Suppressor macrophage (primary cell): Measurements from ENCODE around the gene ASTL.
"Not testable (repeated sequence)": the region's sequence is repeated elsewhere in the genome, so short reads cannot be mapped to it uniquely, and the experiment has no call there.

Experiments
- DNase-seq, 4 experiments: peaks; one replicate each; pipeline ENCODE4 v3.0.0-alpha.2; 2020 to 2022

Gene ASTL

DNA sequence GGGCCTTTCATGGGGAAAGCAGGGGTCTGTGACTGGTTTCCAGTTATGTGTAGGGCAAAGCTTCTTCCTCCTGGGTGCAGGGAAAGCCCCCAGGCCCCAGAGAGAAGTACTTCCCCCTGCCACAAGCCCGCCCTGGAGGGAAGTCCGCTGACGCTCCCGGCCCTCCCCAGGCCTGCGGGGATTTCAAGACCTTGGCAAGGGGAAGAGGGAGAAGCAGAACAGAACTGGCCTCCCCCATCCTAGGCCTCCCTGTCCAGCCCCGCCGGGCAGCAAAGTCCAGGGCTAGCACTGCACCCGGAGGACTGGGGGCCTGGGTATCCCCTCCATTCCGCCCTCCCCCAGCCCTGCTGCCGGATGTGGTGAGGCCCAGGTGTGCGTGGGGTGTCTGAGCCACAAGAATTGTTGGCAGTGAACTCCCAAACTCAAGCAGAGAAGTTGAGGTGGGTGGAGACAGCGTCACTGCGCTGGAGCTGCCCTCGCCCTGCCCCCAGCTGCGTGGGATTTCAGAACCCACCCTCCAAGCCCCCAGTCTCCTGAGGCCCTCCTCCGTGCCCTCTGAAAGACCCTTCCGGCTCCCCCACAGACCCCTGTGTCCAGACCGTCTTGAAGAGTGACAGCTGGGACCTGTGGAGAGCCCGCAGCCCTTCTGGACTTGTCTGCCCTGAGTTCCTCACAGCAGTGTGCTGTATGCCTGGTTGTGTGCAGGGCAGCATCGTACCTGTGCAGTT is 8.0 kb upstream of the ASTL start:
- peak; percentile 93 to 98 (median 97) for DNase-seq

DNA sequence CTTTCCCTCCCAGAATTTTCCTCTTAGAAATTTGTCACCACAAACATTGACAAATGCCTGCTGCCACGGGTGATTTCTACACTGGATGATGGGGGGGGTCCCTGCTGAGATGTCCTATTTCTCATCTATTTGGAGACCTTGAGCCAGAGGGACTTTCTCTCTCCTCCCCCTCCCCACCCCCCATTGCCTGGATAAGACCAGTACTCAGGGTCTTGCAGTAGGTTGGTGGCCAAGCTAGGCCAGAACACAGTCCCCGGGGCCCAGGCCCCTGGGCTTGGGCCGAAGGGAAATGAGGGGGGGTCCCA is 7.5 kb upstream of the ASTL start:
- peak in 1 of 4 experiments; percentile 55 for DNase-seq

DNA sequence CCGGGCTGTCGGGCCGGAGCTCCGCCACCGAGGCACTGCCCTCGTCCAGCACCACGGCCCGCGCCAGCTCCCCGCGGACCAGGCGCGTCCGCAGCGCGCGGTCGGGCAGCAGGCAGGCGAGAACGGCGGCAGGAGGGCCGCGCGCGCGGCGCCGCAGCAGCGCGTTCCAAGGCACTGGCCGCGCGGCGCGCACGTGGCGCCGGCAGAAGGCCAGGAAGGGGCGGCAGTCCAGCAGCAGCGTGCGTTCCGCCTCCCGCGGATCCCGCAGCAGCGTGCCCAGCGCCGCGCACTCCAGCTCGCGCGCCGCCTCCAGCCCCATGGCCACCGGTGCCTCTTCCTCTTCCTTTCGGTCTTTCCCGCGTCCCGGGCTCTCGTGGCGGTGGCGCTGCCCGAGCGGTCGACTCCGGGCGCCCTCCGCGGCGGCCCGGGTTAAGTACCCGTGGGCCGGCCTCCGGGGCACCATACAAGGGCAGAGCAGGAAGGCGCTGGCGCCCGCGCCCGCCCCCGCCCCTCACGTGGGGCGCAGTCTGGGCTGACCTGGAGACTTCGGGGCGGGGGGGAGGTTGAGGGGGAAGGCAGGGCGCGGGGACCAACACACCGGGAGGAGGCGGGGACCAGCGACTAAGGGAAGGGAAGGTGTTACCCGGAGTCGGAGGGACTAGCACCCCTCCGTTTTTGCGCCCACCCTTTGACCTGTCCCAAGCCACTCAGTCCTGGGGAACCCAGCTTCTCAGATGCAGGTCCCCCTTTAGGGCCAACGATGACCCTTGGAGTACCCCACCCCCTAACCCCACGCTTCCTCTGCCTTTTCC is 6.9 kb upstream of the ASTL start, which contains the start of gene DUSP2:
Gene DUSP2, minus strand, starts transcription at position 405 of the 812 bp plus-strand sequence. Its CDS starts 86 bp downstream, at position 319.
- DNase-seq: peak; percentile 93 to 97 (median 96)

DNA sequence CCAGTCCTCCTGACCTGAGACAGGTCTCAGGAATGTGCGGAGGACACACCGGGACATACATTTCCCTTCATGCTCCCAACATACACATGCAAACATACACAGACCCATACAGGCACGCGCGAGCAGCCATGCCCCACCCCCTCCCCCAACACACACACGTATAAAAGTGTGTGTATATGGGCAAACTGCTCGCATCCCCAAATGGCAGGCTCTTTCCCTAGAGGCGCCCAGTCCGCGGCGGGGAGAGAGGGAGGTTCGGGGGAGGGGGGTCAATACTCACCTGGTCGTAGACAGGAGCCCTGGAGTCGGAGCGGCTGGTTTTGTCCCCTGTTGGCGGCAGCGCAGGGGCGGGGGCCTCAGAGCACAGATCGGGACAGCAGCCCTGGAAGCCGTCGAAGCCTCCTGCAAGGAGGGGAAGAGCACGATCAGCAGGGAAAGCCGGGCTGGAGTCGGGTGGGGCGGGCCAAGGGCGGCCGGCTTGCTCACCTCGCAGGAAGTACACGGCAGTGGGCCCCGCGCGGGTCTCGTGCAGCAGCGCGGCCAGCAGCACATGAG is 6.3 kb upstream of the ASTL start:
- DNase-seq: no peak

DNA sequence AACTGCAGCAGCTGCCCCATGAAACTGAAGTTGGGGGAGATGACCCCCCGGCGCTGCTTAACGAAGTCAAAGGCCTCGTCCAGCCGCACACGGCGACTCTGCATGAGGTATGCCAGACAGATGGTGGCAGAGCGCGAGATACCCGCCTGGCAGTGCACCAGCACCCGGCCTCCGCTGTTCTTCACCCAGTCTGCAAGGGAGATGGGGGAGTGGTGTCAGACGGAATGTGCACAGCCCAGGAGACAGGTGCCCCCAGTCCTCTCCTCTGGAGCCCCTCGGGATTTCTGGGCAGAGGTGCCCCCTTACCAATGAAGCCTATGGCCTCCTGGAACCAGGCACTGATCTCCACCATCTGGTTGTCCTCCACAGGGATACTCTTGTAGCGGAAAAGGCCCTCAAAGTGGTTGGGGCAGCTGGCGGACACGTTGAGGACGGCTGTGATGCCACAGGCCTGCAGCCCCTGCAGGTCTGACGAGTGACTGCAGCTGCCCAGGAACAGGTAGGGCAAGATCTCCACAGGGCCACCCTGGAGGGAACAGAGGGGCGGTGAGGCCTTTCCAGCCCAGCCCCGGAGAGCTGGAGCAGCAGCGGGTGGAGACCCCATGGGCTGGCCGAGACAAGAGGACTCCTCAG is 5.7 kb upstream of the ASTL start:
- no peak for DNase-seq

DNA sequence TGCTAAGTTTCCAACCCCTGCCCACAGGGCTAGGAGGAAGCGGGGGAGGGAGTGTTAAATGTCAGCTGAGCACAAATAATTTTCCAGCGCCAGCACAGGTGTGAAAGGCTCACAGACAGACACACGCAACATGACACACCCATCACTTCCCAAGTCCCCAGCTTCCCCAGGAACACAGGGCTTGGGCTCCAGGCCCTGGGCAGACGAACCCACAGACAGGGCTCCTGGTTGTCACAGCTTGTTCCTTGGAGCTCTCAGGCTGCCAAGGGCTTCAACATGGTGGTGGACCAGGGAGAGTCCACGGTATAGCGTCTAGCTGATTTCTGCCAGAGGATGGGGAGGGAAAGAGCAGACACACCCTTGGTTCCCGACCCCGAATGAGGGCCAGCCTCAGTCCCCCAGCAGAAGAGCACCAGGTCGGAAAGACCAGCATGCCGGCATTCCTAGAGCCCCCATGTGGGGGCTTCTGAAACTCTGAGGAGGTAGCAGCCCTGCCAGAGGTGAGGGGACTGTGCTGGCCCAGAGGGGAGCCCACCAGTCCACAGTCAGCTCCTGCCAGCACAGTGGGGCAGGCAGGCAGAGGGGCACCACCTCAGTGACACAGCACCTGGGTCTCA is 5.0 kb upstream of the ASTL start:
- no peak for DNase-seq

DNA sequence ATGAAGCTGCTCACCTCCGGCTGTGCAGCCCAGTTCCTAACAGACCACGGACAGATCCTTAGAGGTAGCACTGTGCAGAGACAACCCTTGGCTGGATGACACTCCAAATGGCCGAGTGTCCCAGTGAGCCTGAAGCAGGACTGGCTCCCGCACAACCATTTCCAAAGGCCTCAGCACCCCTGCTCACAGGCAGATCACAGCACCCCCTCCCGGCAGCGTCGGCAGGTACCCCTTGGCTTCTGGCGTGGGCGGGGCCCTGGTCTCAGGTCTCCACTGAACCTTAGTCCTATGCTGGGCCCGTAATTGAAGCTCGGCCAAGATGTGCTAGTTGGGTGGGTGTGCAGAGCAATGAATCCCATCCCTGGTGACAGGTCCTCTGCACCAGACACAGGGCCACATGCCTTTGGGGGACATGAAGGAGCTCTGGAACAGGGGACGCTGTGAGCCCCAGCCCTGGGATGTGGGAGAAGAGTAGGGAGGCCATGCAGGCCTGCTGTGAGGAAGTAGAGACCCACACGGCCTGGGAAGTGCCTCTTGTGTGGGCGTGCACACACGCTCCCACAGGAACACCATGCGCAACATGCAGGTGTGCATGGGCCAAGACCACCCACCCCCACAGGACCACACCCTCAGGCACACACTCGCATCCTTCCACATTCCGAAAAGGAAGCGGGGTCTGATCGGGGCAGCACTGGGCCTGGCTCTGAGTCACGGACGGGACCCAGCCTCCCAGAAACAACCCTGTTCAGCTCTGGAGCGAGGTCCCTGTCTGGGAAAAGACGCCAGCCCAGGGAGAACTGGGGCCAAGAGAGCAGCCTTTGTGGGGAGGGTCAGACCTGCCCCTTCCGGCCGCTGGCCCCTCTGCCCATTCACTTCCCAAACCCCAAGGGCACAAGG is 4.2 kb upstream of the ASTL start:
- DNase-seq: peak in 2 of 4 experiments; percentile 43 to 50

DNA sequence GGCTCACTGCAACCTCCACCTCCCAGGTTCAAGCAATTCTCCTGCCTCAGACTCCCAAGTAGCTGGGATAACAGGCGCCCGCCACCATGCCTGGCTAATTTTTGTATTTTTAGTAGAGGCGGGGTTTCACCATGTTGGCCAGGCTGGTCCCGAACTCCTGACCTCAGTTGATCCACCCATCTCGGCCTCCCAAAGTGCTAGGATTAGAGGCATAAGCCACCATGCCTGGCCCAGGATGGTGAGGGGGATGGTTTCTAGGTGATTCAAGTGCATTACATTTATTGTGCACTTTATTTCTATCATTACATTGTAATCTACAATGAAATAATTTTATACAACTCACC is 3.3 kb upstream of the ASTL start:
- DNase-seq: not testable (repeated sequence)

DNA sequence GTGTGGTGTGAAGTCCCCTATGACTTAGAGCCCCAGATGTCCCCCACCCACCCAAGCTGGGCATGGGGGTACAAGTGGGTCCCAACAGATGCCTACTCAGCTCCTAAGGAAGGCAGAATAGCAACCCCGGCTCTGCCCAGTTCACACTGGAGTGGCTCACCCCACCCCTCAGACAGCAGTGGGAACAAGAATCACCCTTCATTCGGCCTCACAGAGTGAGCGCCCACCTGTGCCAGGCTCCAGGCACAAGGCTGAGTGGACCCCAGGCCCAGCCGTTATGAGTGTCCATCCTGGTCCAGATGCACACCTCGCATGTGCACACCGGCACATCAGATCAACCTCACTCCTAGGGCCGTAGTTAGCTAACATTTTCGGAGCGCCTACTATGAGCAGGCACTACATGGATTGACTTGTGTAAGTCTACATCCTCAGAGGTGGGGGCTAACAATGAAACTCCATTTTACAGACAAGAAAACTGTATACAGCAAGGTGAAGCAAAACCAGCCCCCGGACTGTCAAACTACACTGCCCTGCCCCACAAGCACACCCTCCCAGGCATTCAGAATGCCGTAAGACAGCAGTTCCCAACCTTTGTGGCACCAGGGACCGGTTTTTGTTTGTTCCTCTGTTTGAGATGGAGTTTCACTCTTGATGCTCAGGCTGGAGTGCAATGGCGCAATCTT is 2.8 kb upstream of the ASTL start:
- DNase-seq: no peak

DNA sequence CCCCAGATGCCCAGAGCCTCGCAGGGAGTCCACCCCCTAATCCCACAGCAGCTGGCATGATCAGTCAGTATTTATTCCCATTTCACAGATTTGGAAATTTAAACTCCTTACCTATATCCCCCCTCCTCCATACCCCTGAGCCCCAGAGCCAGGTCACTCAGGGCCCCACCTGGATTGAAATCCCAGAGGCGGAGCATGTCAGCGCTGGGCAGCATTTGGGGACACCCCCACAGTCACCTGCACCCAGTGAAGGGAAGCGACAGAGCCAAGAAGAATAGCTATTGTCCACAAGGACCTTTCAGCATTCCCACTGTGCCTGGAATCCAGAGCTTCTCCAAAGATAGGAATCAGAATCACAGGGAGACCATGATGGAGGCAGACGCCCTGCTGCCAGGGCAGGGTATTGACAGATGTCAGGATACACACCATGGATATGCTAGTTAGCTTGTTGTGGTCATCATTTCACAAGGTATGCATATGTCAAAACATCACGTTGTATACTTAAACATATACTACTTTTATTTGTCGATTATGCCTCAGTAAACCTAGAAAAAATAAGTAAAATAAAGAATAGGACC is 968 bp upstream of the ASTL start:
- no peak for DNase-seq

DNA sequence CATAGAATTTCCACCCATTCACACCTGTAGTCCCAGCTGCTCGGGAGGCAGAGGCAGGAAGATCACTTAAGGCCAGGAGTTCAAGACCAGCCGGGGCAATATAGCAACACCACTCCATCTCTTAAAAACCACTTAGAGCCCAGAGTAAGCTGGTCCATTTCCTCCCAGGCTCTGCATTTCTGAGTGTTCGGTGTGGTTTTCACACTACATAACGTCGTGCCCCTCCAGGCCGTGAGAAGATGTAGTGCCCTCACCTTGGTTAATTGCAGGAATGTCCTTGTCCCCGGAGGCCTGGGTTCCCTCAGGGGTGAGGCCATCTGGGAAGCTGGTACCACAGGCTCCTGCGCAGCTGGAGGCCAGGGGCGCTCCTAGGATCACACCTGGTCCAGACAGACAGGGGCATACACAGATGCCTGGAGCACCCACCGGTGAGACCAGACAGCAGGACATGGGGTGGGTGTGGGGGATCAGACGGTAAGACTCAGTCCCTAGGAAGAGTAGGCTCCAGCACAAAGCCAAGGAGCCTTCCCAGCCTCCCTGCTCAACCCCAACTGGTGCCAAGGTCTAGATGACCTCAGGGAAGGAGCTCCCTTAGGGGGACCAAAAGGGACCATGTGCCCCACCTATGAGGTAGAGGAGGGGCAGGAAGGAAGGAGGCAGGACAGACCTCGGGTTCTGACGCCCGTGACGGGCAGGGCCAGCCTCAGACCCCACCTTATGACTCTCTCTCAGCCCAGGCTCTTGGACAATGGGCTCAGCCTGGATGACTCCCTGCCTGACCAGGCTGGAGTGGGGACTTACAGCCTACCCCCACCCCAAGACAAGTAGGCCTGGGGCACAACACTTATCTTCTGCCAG is 752 bp downstream of the ASTL start:
- no peak for DNase-seq

DNA sequence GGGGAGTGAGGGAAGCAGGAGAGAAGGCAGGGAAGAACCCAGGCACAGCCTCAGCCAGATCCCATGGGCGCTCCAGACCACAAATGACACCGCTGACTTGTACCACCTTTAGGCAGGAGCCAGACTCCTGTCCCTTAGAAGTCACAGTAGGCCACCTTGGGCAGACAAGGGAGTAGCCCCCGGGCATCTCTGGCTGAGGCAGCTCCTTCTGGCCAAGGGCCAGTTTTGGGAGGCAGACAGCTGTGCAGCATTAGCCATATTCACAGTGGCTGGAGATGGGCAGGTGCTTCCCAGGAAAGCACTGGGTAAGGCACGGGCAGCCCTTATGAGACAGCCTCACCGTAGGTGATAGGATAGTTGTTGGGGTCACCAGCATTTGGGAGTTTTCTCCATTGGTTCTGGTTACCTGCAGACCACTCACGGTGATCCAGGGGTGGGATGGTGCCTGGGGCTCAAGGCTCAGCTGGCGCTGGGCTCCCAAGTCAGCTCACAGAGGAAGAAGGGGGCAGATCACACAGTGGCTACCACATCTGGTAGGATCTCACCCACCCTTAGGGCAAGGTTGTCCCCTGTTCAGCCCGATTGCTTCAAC is 2.1 kb downstream of the ASTL start:
- no peak for DNase-seq

DNA sequence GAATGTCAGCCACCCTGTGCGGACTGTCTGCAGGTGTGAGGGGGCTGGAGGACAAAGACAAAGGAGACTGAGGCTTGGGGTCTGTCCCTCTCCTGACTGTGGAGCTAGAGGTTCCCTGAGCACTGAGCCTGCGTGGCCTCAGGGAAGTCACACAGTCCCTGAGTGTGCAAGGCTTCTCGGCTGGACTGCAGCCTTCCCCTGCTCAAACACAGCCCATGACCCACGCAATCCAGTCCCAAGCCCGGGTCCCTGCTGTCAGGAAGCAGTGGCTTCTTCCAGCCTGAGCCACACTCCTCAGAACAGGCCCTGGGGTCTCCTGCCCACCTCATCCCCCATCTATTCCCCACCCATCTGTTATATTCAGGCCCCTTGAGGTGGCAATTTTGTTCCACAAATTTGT is 2.7 kb downstream of the ASTL start:
- DNase-seq: no peak

DNA sequence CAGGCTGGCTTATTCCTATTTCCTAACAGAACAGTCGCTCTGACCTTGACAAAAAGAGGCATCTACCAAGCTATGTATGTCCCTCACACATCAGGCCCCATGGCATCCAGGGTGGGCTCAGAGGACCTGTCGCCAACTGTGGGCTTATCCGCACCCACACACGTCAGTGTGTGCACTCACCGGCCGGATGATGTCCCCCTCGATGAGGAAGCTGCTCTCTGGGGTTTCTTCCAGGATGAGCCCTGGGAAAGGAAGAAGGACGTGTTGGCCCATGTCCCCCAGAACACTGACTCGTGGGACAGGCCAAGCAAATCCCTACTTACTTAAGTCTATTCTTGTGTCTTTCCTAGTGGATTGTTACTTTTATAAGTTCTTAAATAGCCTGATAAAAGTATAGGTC is 3.1 kb downstream of the ASTL start:
- DNase-seq: no peak

DNA sequence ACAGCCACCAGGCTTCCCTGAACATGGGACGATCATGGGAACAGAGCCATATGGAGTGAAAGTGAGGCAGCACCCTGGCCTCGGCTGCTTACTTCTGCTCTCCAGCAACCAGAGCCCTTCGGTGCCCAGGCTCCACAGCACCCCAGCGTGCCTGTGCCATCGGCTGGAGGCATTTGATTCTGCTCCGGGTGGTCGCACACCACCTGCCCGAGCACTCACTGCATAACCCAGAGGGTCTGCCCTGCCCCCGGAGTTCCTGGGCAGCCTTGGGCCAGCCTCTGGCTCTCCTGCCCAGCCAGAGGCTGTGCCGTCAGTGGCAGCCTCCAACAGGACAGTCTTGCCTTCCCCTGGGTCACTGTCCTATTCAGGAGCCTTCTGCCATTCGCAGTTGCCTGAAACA is 3.9 kb downstream of the ASTL start:
- no peak for DNase-seq

DNA sequence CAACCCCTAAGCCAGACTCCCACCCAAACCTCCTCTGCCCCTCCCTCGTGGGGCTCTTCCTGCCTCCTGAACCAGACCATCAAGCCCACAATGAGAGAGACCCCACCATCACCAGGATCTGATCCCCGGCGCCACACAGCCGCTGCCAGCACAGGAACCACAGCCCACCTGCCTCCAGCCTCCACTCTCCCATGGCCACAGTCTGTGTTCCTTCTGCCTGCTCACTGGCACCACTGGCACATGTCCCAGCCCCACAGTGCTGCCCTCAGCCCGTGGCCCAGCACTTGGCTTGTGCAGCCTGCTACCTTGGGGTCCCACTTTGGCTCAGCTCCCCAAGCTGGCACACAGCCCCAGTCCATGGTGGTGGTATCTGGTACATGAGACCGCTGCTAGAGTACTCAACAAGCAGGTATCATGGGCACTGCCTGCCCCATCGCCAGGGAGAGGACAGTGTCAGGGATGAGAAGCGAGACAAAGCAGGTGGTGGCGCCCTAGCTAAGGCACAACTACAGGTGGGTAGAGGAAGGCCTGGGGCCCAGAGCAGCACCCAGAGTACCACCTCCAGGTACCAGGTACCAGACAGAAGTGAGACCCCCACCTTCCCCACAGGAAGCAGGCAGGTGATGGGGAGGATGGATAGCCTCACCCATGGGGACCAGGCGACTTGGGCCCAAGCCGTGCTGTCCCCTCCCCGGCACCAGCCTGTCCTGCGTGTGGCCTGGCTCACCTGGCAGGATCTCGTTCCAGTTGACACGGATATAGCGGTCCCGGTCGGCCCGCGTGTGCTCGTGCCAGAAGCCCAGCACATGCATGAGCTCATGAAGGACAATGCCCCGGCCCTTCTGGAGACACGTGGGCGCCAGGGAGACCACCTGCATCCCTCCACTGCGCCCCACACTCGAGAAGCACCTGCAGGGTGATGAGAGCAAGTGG is 6.2 kb downstream of the ASTL start:
- DNase-seq: no peak

DNA sequence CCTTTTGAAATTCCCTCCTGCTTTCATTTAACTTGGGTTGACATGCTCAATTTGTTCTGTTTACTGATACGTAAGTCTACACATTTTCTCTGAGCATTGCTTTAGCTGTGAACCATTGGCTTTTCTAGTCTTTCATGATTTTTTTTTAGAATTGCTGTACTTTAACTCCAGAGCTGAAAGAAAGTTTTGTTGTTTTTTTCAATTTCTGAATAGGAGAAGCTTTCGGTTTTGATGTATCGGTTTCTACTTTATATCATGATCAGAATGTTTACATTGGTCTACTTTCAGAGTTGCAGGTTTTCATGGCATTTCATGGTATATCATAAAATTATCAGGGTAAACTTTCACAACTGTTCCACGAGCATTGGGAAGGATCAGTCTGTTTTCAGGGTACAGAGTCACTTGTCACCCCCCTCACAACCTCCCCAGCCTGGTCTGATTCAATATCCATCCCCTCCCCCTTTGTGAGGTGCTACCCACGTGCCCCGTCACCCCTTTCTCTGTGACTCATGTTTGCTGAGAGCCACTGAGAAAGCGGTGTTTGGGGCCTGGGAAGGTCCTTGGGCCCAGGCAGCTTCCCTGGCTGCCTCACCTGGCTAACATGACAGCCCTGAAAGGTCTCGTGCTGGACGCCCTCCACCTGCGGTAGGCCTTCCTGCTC is 7.0 kb downstream of the ASTL start:
- DNase-seq: no peak

DNA sequence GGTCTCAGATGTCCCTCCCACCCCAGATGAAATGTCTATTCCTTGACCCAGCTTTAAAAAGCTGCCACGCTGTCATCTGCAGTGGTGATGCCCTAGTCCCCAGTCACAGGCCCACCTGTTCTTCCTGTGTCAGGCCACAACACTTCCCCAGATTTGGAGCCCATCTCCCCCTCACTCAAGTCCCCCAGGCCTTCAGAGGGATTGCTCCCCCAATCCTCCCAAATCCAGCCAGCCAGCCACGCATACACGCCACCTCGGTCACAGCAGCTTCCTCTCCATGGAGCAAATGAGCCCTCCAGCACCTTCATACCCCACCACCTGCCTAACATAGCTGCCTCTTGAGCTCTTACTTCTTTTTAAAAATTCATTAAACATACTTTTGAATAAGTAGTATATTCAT is 7.8 kb downstream of the ASTL start:
- DNase-seq: no peak
